ENCODE data around the gene SNX19.

SNX19 gene

GRCh38 chr11:130902380-130902779 lies 13.9 kb downstream of the SNX19 start:
- no peak for DNase-seq (ENCODE audit: low read depth, low spot score)
- Histone ChIP-seq H3K9me3 (ENCODE audit: low read depth, low read length) (no peaks in the 10 kb centered on the region), H3K36me3 (ENCODE audit: insufficient read depth, low read length) (peaks cover 74% of the 10 kb centered on the region), H3K9ac (ENCODE audit: insufficient read length) (no peak overlapping the region), H3K27ac (no peak overlapping the region), H3K4me3 (no peak overlapping the region)
- no peak for TF ChIP-seq POLR2AphosphoS5 (IDR thresholded peaks at IDR 0.05; ENCODE audit: borderline replicate concordance, low read depth, low read length)
- no peak for TF ChIP-seq FOXP2 (optimal IDR thresholded peaks at IDR 0.05; ENCODE audit: control extremely low read depth, extremely low read length, insufficient read depth)
- TF ChIP-seq EZH2 (IDR thresholded peaks at IDR 0.05): no peak

GRCh38 chr11:130899106-130899505 lies 17.2 kb downstream of the SNX19 start:
- H3K9ac ChIP-seq (ENCODE audit: insufficient read length): no peak overlapping the region
- no peak for DNase-seq (ENCODE audit: low read depth, low spot score)
- H3K4me3 ChIP-seq: no peak overlapping the region
- TF ChIP-seq FOXP2 (optimal IDR thresholded peaks at IDR 0.05; ENCODE audit: control extremely low read depth, extremely low read length, insufficient read depth) (no peak), EZH2 (IDR thresholded peaks at IDR 0.05) (no peak), POLR2AphosphoS5 (IDR thresholded peaks at IDR 0.05; ENCODE audit: borderline replicate concordance, low read depth, low read length) (no peak)
- no peak overlapping the region for H3K27ac ChIP-seq
- H3K9me3 ChIP-seq (ENCODE audit: low read depth, low read length): no peaks in the 10 kb centered on the region
- peaks cover 59% of the 10 kb centered on the region for H3K36me3 ChIP-seq (ENCODE audit: insufficient read depth, low read length)

GRCh38 chr11:130897262-130898182 lies 18.8 kb downstream of the SNX19 start:
- no peak overlapping the region for H3K9ac ChIP-seq (ENCODE audit: insufficient read length)
- no peak overlapping the region for H3K4me3 ChIP-seq
- H3K27ac ChIP-seq: no peak overlapping the region
- no peaks in the 10 kb centered on the region for H3K9me3 ChIP-seq (ENCODE audit: low read depth, low read length)
- DNase-seq (ENCODE audit: low read depth, low spot score): no peak
- peaks cover 59% of the 10 kb centered on the region for H3K36me3 ChIP-seq (ENCODE audit: insufficient read depth, low read length)
- TF ChIP-seq FOXP2 (optimal IDR thresholded peaks at IDR 0.05; ENCODE audit: control extremely low read depth, extremely low read length, insufficient read depth) (no peak), EZH2 (IDR thresholded peaks at IDR 0.05) (no peak), POLR2AphosphoS5 (IDR thresholded peaks at IDR 0.05; ENCODE audit: borderline replicate concordance, low read depth, low read length) (no peak)

GRCh38 chr11:130894322-130895025 lies 21.8 kb downstream of the SNX19 start:
- Histone ChIP-seq H3K4me3 (no peak overlapping the region), H3K36me3 (ENCODE audit: insufficient read depth, low read length) (peaks cover 34% of the 10 kb centered on the region), H3K9ac (ENCODE audit: insufficient read length) (no peak overlapping the region), H3K27ac (no peak overlapping the region), H3K9me3 (ENCODE audit: low read depth, low read length) (no peaks in the 10 kb centered on the region)
- peak; percentile 28 for DNase-seq (ENCODE audit: low read depth, low spot score)
- no peak for TF ChIP-seq POLR2AphosphoS5 (IDR thresholded peaks at IDR 0.05; ENCODE audit: borderline replicate concordance, low read depth, low read length)
- no peak for TF ChIP-seq FOXP2 (optimal IDR thresholded peaks at IDR 0.05; ENCODE audit: control extremely low read depth, extremely low read length, insufficient read depth)
- no peak for TF ChIP-seq EZH2 (IDR thresholded peaks at IDR 0.05)

- no peak for TF ChIP-seq FOXP2 (optimal IDR thresholded peaks at IDR 0.05; ENCODE audit: control extremely low read depth, extremely low read length, insufficient read depth)
- no peak for TF ChIP-seq EZH2 (IDR thresholded peaks at IDR 0.05)
- TF ChIP-seq POLR2AphosphoS5 (IDR thresholded peaks at IDR 0.05; ENCODE audit: borderline replicate concordance, low read depth, low read length): no peak
- DNase-seq (ENCODE audit: low read depth, low spot score): no peak
- H3K4me3 ChIP-seq: no peak overlapping the region
- no peaks in the 10 kb centered on the region for H3K9me3 ChIP-seq (ENCODE audit: low read depth, low read length)
- H3K27ac ChIP-seq: no peak overlapping the region
- no peak overlapping the region for H3K9ac ChIP-seq (ENCODE audit: insufficient read length)
- H3K36me3 ChIP-seq (ENCODE audit: insufficient read depth, low read length): peaks cover 27% of the 10 kb centered on the region
These were observed 23.4 kb downstream of the SNX19 start for GRCh38 chr11:130892861-130893260.

GRCh38 chr11:130891326-130891725 lies 25.0 kb downstream of the SNX19 start:
- no peak for DNase-seq (ENCODE audit: low read depth, low spot score)
- no peak overlapping the region for H3K4me3 ChIP-seq
- H3K36me3 ChIP-seq (ENCODE audit: insufficient read depth, low read length): peaks cover 29% of the 10 kb centered on the region
- no peak overlapping the region for H3K9ac ChIP-seq (ENCODE audit: insufficient read length)
- no peaks in the 10 kb centered on the region for H3K9me3 ChIP-seq (ENCODE audit: low read depth, low read length)
- TF ChIP-seq EZH2 (IDR thresholded peaks at IDR 0.05) (no peak), POLR2AphosphoS5 (IDR thresholded peaks at IDR 0.05; ENCODE audit: borderline replicate concordance, low read depth, low read length) (no peak), FOXP2 (optimal IDR thresholded peaks at IDR 0.05; ENCODE audit: control extremely low read depth, extremely low read length, insufficient read depth) (no peak)
- H3K27ac ChIP-seq: no peak overlapping the region

- H3K9ac ChIP-seq (ENCODE audit: insufficient read length): no peak overlapping the region
- H3K4me3 ChIP-seq: no peak overlapping the region
- no peaks in the 10 kb centered on the region for H3K9me3 ChIP-seq (ENCODE audit: low read depth, low read length)
- no peak for DNase-seq (ENCODE audit: low read depth, low spot score)
- peaks cover 25% of the 10 kb centered on the region for H3K36me3 ChIP-seq (ENCODE audit: insufficient read depth, low read length)
- TF ChIP-seq FOXP2 (optimal IDR thresholded peaks at IDR 0.05; ENCODE audit: control extremely low read depth, extremely low read length, insufficient read depth): no peak
- TF ChIP-seq EZH2 (IDR thresholded peaks at IDR 0.05): no peak
- TF ChIP-seq POLR2AphosphoS5 (IDR thresholded peaks at IDR 0.05; ENCODE audit: borderline replicate concordance, low read depth, low read length): no peak
- no peak overlapping the region for H3K27ac ChIP-seq
These were observed 26.1 kb downstream of the SNX19 start for GRCh38 chr11:130890039-130890745.

GRCh38 chr11:130888790-130889189 lies 27.5 kb downstream of the SNX19 start:
- no peak for TF ChIP-seq FOXP2 (optimal IDR thresholded peaks at IDR 0.05; ENCODE audit: control extremely low read depth, extremely low read length, insufficient read depth)
- TF ChIP-seq EZH2 (IDR thresholded peaks at IDR 0.05): no peak
- no peak for TF ChIP-seq POLR2AphosphoS5 (IDR thresholded peaks at IDR 0.05; ENCODE audit: borderline replicate concordance, low read depth, low read length)
- peaks cover 25% of the 10 kb centered on the region for H3K36me3 ChIP-seq (ENCODE audit: insufficient read depth, low read length)

More at GRCh38 chr11:130888790-130889189, 27.5 kb downstream of the SNX19 start:
- no peak overlapping the region for H3K4me3 ChIP-seq
- no peaks in the 10 kb centered on the region for H3K9me3 ChIP-seq (ENCODE audit: low read depth, low read length)
- no peak overlapping the region for H3K9ac ChIP-seq (ENCODE audit: insufficient read length)
- no peak overlapping the region for H3K27ac ChIP-seq
- no peak for DNase-seq (ENCODE audit: low read depth, low spot score)
